ENCODE measurements around the gene GRID2. TPM values are rescaled to one million over a fixed set of nuclear protein-coding genes. Genes with fewer than 3 reads are reported as not detected.

Gene GRID2
- polyA plus RNA-seq, 1 donor (not counting 4 experiments of a cell fraction or from before 2014, with no cell fraction given): not detected

DNA sequence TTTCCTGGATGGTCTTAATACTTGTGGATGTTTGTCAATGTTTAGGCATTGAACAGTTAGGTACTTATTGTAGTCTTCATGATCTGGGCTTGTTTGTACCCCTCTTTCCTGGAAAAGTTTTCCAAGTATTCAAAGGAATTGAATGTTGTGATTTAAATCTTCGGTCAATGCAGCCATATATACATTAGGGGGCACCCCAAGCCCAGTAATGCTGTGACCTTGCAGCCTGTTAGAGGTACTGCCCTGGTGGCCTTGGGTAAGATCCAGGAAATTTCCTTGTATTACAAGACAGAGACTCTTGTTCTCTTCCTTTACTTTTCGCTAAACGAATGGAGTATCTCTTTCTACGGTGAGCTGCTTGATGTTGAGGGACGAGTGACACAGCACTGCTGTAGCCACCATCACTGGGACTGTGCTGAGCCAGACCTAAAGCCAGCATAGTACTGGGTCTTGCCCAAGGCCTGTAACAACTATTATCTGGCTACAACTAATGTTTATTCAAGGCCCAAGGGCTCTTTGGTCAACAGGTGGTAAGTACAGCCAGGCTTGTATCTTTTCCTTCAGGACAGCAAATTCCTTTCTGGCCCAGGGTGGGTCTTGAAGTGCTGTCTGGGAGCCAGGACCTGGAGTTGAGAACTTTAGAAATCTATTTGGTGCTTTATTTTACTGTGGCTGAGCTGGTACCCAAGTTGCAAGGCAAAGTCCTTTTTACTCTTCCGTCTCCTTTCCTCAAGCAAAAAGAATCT, 1406.5 kb downstream of the GRID2 start:
- H4K20me1 ChIP-seq (ENCODE audit: control insufficient read depth, extremely low read depth, insufficient read depth, low read length): no peaks in the 10 kb centered on the region
- no peak overlapping the region for H3K4me3 ChIP-seq (ENCODE audit: control insufficient read depth in 2 of 3, extremely low read depth in 1 of 3, insufficient read depth in 2 of 3, low read depth in 1 of 3, low read length in 3 of 3)
- H3K79me2 ChIP-seq (ENCODE audit: control insufficient read depth, insufficient read depth, low read length): no peaks in the 10 kb centered on the region
- H3K27me3 ChIP-seq (ENCODE audit: control insufficient read depth, extremely low read depth, insufficient read depth, low read length): no peaks in the 10 kb centered on the region
- no peaks in the 10 kb centered on the region for H3K4me1 ChIP-seq (ENCODE audit: control insufficient read depth, extremely low read depth, insufficient read depth, low read length)
- no peaks in the 10 kb centered on the region for H3K9me1 ChIP-seq (ENCODE audit: control insufficient read depth, extremely low read depth, insufficient read depth, low read length)
- dilution Hi-C loops (cut with MboI; ENCODE audit: extremely low pct_ligation_motif_present, low sequenced_read_pairs): no loop called here
- H3K36me3 ChIP-seq (ENCODE audit: control insufficient read depth in 2 of 2, extremely low read depth in 1 of 2, insufficient read depth in 2 of 2, low read length in 2 of 2): no peaks in the 10 kb centered on the region
- DNase-seq (ENCODE audit: low read depth, low spot score): no peak
- H3K27ac ChIP-seq (ENCODE audit: control insufficient read depth, insufficient read depth, low read length): no peak overlapping the region
- no peak overlapping the region for H2AFZ ChIP-seq (ENCODE audit: control insufficient read depth, low read length)
- H3K9ac ChIP-seq (ENCODE audit: control insufficient read depth, extremely low read depth, insufficient read depth, low read length): no peak overlapping the region
- no peaks in the 10 kb centered on the region for H3K9me3 ChIP-seq (ENCODE audit: control insufficient read depth, low read depth, low read length)
- TF ChIP-seq, protein P1, sequence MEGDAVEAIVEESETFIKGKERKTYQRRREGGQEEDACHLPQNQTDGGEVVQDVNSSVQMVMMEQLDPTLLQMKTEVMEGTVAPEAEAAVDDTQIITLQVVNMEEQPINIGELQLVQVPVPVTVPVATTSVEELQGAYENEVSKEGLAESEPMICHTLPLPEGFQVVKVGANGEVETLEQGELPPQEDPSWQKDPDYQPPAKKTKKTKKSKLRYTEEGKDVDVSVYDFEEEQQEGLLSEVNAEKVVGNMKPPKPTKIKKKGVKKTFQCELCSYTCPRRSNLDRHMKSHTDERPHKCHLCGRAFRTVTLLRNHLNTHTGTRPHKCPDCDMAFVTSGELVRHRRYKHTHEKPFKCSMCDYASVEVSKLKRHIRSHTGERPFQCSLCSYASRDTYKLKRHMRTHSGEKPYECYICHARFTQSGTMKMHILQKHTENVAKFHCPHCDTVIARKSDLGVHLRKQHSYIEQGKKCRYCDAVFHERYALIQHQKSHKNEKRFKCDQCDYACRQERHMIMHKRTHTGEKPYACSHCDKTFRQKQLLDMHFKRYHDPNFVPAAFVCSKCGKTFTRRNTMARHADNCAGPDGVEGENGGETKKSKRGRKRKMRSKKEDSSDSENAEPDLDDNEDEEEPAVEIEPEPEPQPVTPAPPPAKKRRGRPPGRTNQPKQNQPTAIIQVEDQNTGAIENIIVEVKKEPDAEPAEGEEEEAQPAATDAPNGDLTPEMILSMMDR (optimal IDR thresholded peaks at IDR 0.05 in 1 of 3, IDR thresholded peaks at IDR 0.05 in 1 of 3, conservative IDR thresholded peaks at IDR 0.05 in 1 of 3; ENCODE audit: extremely low read depth in 1 of 3, insufficient read depth in 2 of 3, low read length in 3 of 3): peak; percentile 29 to 52 (median 30)
- TF ChIP-seq EZH2 (IDR thresholded peaks at IDR 0.05; ENCODE audit: low read length): no peak
- no peak overlapping the region for H3K4me2 ChIP-seq (ENCODE audit: control insufficient read depth, extremely low read depth, insufficient read depth, low read depth, low read length)
- FAIRE-seq: no peak

DNA sequence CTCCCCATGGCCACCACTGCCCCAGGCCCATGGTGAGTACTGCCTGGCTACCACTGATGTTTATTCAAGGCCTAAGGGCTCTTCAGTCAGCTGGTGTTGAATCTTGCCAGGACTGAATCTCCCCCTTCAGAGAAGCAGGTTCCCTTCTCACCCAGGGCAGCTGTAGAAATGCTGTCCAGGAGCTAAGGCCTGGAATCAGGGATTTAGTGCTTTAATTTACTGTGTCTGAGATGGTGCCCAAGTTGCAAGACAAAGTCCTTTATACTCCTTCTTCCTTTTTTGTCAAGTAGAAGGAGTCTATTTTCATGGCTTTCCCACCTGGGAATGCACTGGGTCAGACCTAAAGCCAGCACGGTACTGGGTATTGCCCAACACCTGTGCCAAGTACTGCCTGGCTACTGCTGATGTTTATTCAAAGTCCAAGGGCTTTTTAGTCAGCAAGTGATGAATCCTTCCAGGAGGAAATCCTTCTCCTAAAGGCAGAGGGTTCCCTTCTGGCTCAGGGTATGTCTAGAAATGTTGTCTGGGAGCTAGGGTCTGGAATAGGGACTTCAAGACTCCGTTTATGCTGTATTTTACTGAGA, 1407.2 kb downstream of the GRID2 start:
- TF ChIP-seq, protein P1 (optimal IDR thresholded peaks at IDR 0.05 in 1 of 3, IDR thresholded peaks at IDR 0.05 in 1 of 3, conservative IDR thresholded peaks at IDR 0.05 in 1 of 3; ENCODE audit: extremely low read depth in 1 of 3, insufficient read depth in 2 of 3, low read length in 3 of 3): no peak
- no peak for TF ChIP-seq EZH2 (IDR thresholded peaks at IDR 0.05; ENCODE audit: low read length)
- no peaks in the 10 kb centered on the region for H3K79me2 ChIP-seq (ENCODE audit: control insufficient read depth, insufficient read depth, low read length)
- no peak for FAIRE-seq
- no peaks in the 10 kb centered on the region for H3K36me3 ChIP-seq (ENCODE audit: control insufficient read depth in 2 of 2, extremely low read depth in 1 of 2, insufficient read depth in 2 of 2, low read length in 2 of 2)
- dilution Hi-C loops (cut with MboI; ENCODE audit: extremely low pct_ligation_motif_present, low sequenced_read_pairs): no loop called here
- no peaks in the 10 kb centered on the region for H3K9me3 ChIP-seq (ENCODE audit: control insufficient read depth, low read depth, low read length)
- H3K27me3 ChIP-seq (ENCODE audit: control insufficient read depth, extremely low read depth, insufficient read depth, low read length): no peaks in the 10 kb centered on the region
- H3K9ac ChIP-seq (ENCODE audit: control insufficient read depth, extremely low read depth, insufficient read depth, low read length): no peak overlapping the region
- H3K27ac ChIP-seq (ENCODE audit: control insufficient read depth, insufficient read depth, low read length): no peak overlapping the region
- H3K4me3 ChIP-seq (ENCODE audit: control insufficient read depth in 2 of 3, extremely low read depth in 1 of 3, insufficient read depth in 2 of 3, low read depth in 1 of 3, low read length in 3 of 3): no peak overlapping the region
- H3K9me1 ChIP-seq (ENCODE audit: control insufficient read depth, extremely low read depth, insufficient read depth, low read length): no peaks in the 10 kb centered on the region
- DNase-seq (ENCODE audit: low read depth, low spot score): no peak
- no peaks in the 10 kb centered on the region for H3K4me1 ChIP-seq (ENCODE audit: control insufficient read depth, extremely low read depth, insufficient read depth, low read length)
- no peak overlapping the region for H2AFZ ChIP-seq (ENCODE audit: control insufficient read depth, low read length)
- no peak overlapping the region for H3K4me2 ChIP-seq (ENCODE audit: control insufficient read depth, extremely low read depth, insufficient read depth, low read depth, low read length)
- H4K20me1 ChIP-seq (ENCODE audit: control insufficient read depth, extremely low read depth, insufficient read depth, low read length): no peaks in the 10 kb centered on the region
